Measurements from ENCODE around the gene DCDC2C.

- TF ChIP-seq EZH2phosphoT487 (IDR thresholded peaks at IDR 0.05; ENCODE audit: insufficient read depth, low read depth) (no peak), EZH2 (IDR thresholded peaks at IDR 0.05; ENCODE audit: insufficient read depth, poor library complexity, severe bottlenecking) (no peak)
Observed at GRCh38 chr2:3682811-3683210, 20.6 kb upstream of the DCDC2C start.
